ES-I3 (cell line): ENCODE measurements around the gene OOSP3.
"Not testable (repeated sequence)": the region's sequence is repeated elsewhere in the genome, so short reads cannot be mapped to it uniquely, and the experiment has no call there.

Experiments
- H3K36me3 ChIP-seq: 2 replicates; pipeline ENCODE4 v1.6.1; 2013; ENCODE audit warnings: mild to moderate bottlenecking, low read length, control low read depth, moderate library complexity; ENCODE audit not compliant: insufficient read depth
- H3K4me1 ChIP-seq: 2 replicates; pipeline ENCODE4 v1.6.1; 2013; ENCODE audit warnings: mild to moderate bottlenecking, control low read depth, low read length; ENCODE audit not compliant: insufficient read depth
- H3K9ac ChIP-seq: 2 replicates; pipeline ENCODE4 v1.6.1; 2013; ENCODE audit warnings: low read depth, mild to moderate bottlenecking, low read length, moderate library complexity
- H3K9me3 ChIP-seq: 2 replicates; pipeline ENCODE4 v1.6.1; 2013; ENCODE audit warnings: mild to moderate bottlenecking, low read length, moderate library complexity; ENCODE audit not compliant: control insufficient read depth, insufficient read depth

Gene OOSP3

GRCh38 chr11:59859673-59860072, 18.9 kb upstream of the OOSP3 start:
- H3K36me3 ChIP-seq = no peaks in the 10 kb centered on the region
- peaks cover 16% of the 10 kb centered on the region for H3K4me1 ChIP-seq
- H3K9me3 ChIP-seq = no peaks in the 10 kb centered on the region
- H3K9ac ChIP-seq = no peak overlapping the region

GRCh38 chr11:59862252-59862651, 16.3 kb upstream of the OOSP3 start:
- H3K4me1 ChIP-seq = peaks cover 9% of the 10 kb centered on the region
- H3K36me3 ChIP-seq = no peaks in the 10 kb centered on the region
- H3K9me3 ChIP-seq = no peaks in the 10 kb centered on the region
- H3K9ac ChIP-seq = no peak overlapping the region

- H3K9me3 ChIP-seq = no peaks in the 10 kb centered on the region
- H3K9ac ChIP-seq = no peak overlapping the region
- no peaks in the 10 kb centered on the region for H3K4me1 ChIP-seq
- H3K36me3 ChIP-seq = no peaks in the 10 kb centered on the region
These were observed 13.6 kb upstream of the OOSP3 start for GRCh38 chr11:59865031-59865430.

GRCh38 chr11:59866397-59866796, 12.2 kb upstream of the OOSP3 start, which contains the start of gene TCN1:
Gene TCN1, minus strand, starts transcription at chr11:59866487. Its CDS starts 17 bp downstream, at chr11:59866470.
- Histone ChIP-seq H3K9me3 (no peaks in the 10 kb centered on the region), H3K36me3 (no peaks in the 10 kb centered on the region), H3K9ac (no peak within 1 kb of the TSS), H3K4me1 (no peaks in the 10 kb centered on the region)

GRCh38 chr11:59866836-59867235, 11.7 kb upstream of the OOSP3 start:
- Histone ChIP-seq H3K9ac (no peak overlapping the region), H3K4me1 (no peaks in the 10 kb centered on the region), H3K36me3 (no peaks in the 10 kb centered on the region), H3K9me3 (no peaks in the 10 kb centered on the region)

GRCh38 chr11:59867946-59868345, 10.6 kb upstream of the OOSP3 start:
- Histone ChIP-seq H3K36me3 (no peaks in the 10 kb centered on the region), H3K4me1 (no peaks in the 10 kb centered on the region), H3K9me3 (no peaks in the 10 kb centered on the region), H3K9ac (no peak overlapping the region)

- H3K4me1 ChIP-seq = peaks cover under 1% of the 10 kb centered on the region; the same call in 1 of the 2 replicates
- H3K9ac ChIP-seq = no peak overlapping the region
- H3K9me3 ChIP-seq = no peaks in the 10 kb centered on the region
- no peaks in the 10 kb centered on the region for H3K36me3 ChIP-seq
These were observed 6.5 kb upstream of the OOSP3 start for GRCh38 chr11:59872076-59872475.

GRCh38 chr11:59875856-59876519, 2.6 kb upstream of the OOSP3 start:
- Histone ChIP-seq H3K36me3 (no peaks in the 10 kb centered on the region), H3K9ac (no peak overlapping the region), H3K9me3 (no peaks in the 10 kb centered on the region), H3K4me1 (peaks cover 13% of the 10 kb centered on the region)

- Histone ChIP-seq H3K36me3 (no peaks in the 10 kb centered on the region), H3K4me1 (peaks cover 13% of the 10 kb centered on the region), H3K9ac (no peak overlapping the region), H3K9me3 (no peaks in the 10 kb centered on the region)
These were observed 1.3 kb upstream of the OOSP3 start for GRCh38 chr11:59877325-59877724.

- Histone ChIP-seq H3K9ac (no peak overlapping the region), H3K9me3 (no peaks in the 10 kb centered on the region), H3K4me1 (peaks cover 13% of the 10 kb centered on the region), H3K36me3 (no peaks in the 10 kb centered on the region)
These were observed 798 bp upstream of the OOSP3 start for GRCh38 chr11:59877784-59878183.

GRCh38 chr11:59879567-59879966, 985 bp downstream of the OOSP3 start:
- no peaks in the 10 kb centered on the region for H3K9me3 ChIP-seq
- H3K4me1 ChIP-seq = peaks cover 13% of the 10 kb centered on the region

GRCh38 chr11:59883597-59883996, 5.0 kb downstream of the OOSP3 start:
- no peaks in the 10 kb centered on the region for H3K9me3 ChIP-seq
- no peaks in the 10 kb centered on the region for H3K4me1 ChIP-seq
- no peak overlapping the region for H3K9ac ChIP-seq
- no peaks in the 10 kb centered on the region for H3K36me3 ChIP-seq

More at GRCh38 chr11:59879567-59879966, 985 bp downstream of the OOSP3 start:
- H3K9ac ChIP-seq = no peak overlapping the region
- no peaks in the 10 kb centered on the region for H3K36me3 ChIP-seq

GRCh38 chr11:59887156-59887555, 8.6 kb downstream of the OOSP3 start:
- not testable (repeated sequence) for H3K36me3 ChIP-seq, H3K9ac ChIP-seq, H3K9me3 ChIP-seq, H3K4me1 ChIP-seq

GRCh38 chr11:59891781-59892181, 13.2 kb downstream of the OOSP3 start:
- no peak overlapping the region for H3K9ac ChIP-seq
- no peaks in the 10 kb centered on the region for H3K36me3 ChIP-seq
- peaks cover 7% of the 10 kb centered on the region; the same call in 1 of the 2 replicates for H3K4me1 ChIP-seq
- peaks cover 3% of the 10 kb centered on the region; the same call in 1 of the 2 replicates for H3K9me3 ChIP-seq

GRCh38 chr11:59894616-59895015, 16.0 kb downstream of the OOSP3 start:
- no peak overlapping the region for H3K9ac ChIP-seq
- H3K9me3 ChIP-seq = peaks cover 3% of the 10 kb centered on the region; the same call in 1 of the 2 replicates
- no peaks in the 10 kb centered on the region for H3K36me3 ChIP-seq
- peaks cover 12% of the 10 kb centered on the region for H3K4me1 ChIP-seq
